GM18508 (cell line): ENCODE data around the gene MEGF8.
"Not testable (repeated sequence)": the region's sequence is repeated elsewhere in the genome, so short reads cannot be mapped to it uniquely, and the experiment has no call there.

Experiments used
- ATAC-seq: cut with Tn5 transposase; IDR thresholded peaks from one replicate; pipeline ENCODE4 v1.9.1; 2021; ENCODE audit warnings: moderate number of reproducible peaks; ENCODE audit not compliant: insufficient read depth, unreplicated experiment

MEGF8 gene

DNA sequence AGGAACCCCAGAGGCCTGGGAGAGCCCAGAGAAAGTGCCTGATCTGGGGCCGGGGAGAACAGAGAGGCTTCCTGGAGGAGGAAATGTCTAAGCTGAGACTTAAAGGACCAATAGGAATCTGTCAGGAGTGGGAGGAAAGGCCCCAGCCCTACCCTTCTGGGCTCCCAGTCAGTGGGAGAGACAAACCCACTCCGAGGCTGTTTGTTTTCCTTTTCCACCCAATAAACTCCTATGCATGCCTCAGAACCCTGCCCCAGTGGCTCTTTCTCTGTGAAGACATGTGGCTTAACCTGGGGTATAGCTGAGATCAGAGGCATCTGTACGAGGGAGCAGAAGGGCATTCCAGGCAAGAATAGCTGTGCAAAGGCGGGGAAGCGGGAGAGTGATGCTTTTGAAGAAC lies 1.9 kb downstream of the MEGF8 start:
- no peak for ATAC-seq

GRCh38 chr19:42328106-42328505 lies 2.7 kb downstream of the MEGF8 start:
- no peak for ATAC-seq

GRCh38 chr19:42328854-42329253 lies 3.4 kb downstream of the MEGF8 start:
- ATAC-seq: no peak

GRCh38 chr19:42330241-42330711 lies 4.8 kb downstream of the MEGF8 start:
- ATAC-seq: no peak

- not testable (repeated sequence) for ATAC-seq
Observed at GRCh38 chr19:42331333-42331732, 5.9 kb downstream of the MEGF8 start.

- ATAC-seq: no peak
Observed at GRCh38 chr19:42332059-42332458, 6.6 kb downstream of the MEGF8 start.

DNA sequence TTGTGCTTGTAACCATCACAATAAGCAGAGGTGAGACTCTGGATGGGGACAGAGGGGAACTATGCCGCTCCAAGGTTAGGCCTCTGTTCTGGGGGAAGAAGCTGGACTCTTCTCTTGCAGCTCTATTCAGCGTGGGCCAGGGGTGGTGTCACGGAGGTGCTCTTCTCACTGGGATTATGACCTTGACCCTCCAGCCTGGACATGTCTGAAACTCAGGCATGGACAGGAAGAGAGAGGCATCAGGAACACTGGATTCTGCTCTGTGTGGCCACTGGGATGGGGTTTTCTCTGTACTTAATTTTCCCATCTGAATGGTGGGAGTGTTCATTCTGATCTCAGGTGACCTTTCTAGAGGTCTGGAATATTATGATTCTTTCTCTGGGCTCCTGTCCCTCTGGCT lies 7.6 kb downstream of the MEGF8 start:
- no peak for ATAC-seq

- no peak for ATAC-seq
Observed at GRCh38 chr19:42333975-42334696, 8.7 kb downstream of the MEGF8 start.

GRCh38 chr19:42334697-42335373 lies 9.4 kb downstream of the MEGF8 start:
- ATAC-seq: no peak

- no peak for ATAC-seq
Observed at GRCh38 chr19:42335374-42335936, 10.0 kb downstream of the MEGF8 start.

DNA sequence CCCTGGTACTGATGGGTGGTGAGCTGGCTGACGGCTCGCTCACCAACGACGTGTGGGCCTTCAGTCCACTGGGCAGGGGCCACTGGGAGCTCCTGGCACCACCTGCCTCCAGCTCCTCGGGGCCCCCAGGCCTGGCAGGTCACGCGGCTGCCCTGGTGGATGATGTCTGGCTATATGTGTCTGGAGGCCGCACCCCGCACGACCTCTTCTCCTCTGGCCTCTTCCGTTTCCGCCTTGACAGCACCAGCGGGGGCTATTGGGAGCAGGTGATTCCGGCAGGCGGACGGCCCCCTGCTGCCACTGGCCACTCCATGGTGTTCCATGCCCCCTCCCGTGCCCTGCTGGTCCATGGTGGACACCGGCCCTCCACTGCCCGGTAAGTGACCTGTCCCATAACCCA lies 10.5 kb downstream of the MEGF8 start:
- ATAC-seq: no peak

- ATAC-seq: not testable (repeated sequence)
Observed at GRCh38 chr19:42339126-42339860, 13.9 kb downstream of the MEGF8 start.

DNA sequence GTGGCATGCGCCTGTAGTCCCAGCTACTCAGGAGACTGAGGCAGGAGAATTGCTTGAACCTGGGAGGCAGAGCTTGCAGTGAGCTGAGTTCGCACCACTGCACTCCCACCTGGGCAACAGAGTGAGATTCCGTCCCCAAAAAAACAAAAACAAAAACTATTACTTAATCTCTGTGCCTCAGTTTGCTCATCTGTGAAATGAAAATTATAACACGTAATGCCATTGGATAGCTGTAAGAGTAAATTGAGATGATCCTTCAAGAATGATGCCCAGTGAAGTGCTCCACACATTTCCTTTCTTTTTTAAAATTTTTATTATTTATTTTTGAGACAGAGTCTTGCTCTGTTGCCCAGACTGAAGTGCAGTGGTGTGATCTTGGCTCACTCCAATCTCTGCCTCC lies 14.5 kb downstream of the MEGF8 start:
- ATAC-seq: not testable (repeated sequence)

DNA sequence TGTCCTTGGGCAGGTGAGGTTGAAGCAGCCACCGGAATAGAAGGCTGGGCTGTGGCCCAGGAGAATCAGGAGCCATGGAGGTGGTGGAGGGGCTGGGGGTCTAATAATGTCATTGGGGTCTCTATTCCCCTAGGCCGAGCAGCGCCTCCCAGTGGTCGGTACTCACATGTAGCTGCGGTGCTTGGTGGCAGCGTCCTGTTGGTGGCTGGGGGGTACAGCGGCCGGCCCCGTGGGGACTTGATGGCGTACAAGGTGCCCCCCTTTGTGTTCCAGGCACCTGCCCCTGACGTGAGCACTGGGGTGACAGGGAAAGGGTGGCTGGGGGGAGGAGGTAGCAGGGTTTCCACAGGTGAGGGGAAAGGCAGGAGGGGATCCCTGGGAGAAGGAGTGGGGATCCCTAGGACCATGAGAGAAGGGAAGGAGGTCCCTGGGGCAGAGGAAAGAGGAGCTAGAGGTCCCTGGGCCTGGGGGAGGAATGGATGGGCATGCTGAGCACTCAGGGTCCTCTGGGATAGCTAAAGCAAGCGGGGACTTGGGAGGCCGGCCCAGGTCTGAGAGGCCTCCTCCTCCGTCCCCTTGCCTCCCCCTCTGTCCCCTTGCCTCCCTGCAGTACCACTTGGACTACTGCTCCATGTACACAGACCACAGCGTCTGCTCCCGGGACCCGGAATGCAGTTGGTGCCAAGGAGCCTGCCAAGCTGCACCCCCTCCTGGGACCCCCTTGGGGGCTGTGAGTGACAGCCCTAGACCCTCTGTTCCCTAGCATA lies 18.1 kb downstream of the MEGF8 start:
- ATAC-seq: no peak

DNA sequence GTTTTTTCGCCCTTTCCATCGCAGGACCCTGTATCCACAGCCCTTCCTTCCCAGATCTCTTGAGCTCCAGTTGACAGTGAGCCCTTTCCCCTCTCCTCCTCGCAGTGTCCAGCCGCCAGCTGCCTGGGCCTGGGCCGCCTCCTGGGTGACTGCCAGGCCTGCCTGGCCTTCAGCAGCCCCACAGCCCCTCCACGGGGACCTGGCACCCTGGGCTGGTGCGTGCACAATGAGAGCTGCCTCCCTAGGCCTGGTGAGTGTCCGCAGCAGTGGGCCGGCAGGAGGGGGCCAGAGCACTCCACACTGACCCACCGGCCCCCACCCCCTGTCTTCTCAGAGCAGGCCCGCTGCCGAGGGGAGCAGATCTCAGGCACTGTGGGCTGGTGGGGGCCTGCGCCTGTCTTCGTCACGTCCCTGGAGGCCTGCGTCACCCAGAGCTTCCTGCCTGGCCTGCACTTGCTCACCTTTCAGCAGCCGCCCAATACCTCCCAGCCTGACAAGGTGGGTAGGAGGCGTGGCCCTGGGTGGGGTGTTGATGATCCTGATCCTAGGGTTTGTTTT lies 19.0 kb downstream of the MEGF8 start:
- no peak for ATAC-seq

DNA sequence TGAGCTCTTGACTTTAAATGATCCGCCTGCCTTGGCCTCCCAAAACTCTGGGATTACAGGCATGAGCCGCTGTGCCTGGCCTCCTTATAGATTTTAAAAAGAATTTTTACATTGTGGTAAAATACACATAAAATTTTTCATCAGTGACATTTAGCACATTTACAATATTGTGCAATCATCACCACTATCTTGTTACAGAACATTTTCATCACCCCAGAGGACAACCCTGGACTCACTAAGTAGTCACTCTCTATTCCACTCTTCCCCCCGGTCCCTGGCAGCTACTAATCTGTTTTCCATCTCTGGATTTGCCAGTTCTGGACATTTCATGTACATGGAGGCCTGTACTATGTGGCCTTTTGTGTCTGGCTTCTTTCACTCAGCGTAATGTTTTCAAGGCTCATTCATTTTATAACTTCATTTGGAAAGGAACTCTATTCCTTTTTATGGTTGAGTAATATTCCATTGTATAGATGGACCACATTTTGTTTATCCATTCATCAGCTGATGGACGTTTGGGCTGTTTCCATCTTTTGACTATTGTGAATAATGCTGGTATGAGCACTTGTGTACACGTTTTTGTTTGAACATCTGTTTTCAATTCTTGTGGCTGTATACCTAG lies 19.9 kb downstream of the MEGF8 start:
- ATAC-seq: no peak

- ATAC-seq: no peak
Observed at GRCh38 chr19:42348211-42348610, 22.8 kb downstream of the MEGF8 start.

DNA sequence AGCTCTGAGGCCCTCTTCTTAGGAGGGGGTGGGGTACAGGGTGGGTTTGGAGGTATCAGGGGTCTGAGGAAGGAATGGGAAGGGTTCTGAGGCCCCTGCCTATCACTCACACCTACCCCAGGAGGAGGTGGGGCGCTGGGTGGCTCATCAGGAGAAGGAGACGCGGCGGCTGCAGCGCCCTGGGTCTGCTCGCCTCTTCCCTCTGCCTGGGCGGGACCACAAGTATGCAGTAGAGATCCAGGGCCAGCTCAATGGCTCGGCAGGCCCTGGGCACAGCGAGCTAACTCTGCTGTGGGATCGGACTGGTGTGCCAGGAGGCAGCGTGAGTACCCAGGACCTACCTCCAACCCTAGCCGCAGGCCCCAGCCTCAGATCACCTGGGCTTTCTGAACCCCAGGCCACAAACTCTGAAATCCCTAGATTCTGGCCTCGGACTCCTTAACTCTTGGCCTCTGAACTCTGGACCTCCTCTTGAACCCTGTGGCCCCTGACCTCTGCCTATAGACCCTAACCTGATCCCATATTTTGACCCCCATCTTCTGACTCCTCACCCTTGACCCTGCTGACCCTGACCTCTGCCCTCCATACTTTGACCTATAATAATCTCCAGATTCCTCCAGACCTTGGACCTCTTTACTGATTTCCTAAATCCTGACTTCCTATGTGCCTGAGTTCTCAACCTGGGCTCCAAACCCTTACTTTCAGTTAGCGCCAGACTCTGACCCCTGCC lies 24.1 kb downstream of the MEGF8 start:
- ATAC-seq: no peak

GRCh38 chr19:42350417-42350816 lies 25.0 kb downstream of the MEGF8 start:
- ATAC-seq: no peak
